SK-N-SH treated with all-trans-retinoic acid at 6 μM for 48 hours (cell line): ENCODE results near the gene ABCA13.

Experiments used
- ATAC-seq: fragments of 200-7000 bp; cut with Tn5 transposase; 3 replicates; pipeline ENCODE4 v1.9.1; 2020; ENCODE audit warnings: mild to moderate bottlenecking, moderate library complexity
- ARNTL ChIP-seq: fragments of 450-650 bp; formaldehyde crosslinking; IDR thresholded peaks from 2 replicates; pipeline ENCODE4 v1.5.0; 2020; ENCODE audit warnings: low read depth, mild to moderate bottlenecking, moderate library complexity, borderline replicate concordance
- CREB5 ChIP-seq: fragments of 250-450 bp; sonication (Bioruptor Pico); IDR thresholded peaks from 2 replicates; pipeline ENCODE4 v1.5.1; 2020; ENCODE audit warnings: low read depth, mild to moderate bottlenecking, moderate library complexity
- CSDC2 ChIP-seq: fragments of 250-450 bp; sonication (Bioruptor Pico); IDR thresholded peaks from 2 replicates; pipeline ENCODE4 v1.5.0; 2020; ENCODE audit warnings: mild to moderate bottlenecking, moderate library complexity
- CSRNP3 ChIP-seq: fragments of 250-450 bp; sonication (Bioruptor Pico); IDR thresholded peaks from 2 replicates; pipeline ENCODE4 v1.5.1; 2021; ENCODE audit warnings: mild to moderate bottlenecking, moderate library complexity
- ESRRG ChIP-seq: fragments of 250-450 bp; sonication (Bioruptor Pico); IDR thresholded peaks from 2 replicates; pipeline ENCODE4 v1.6.1; 2021; ENCODE audit warnings: mild to moderate bottlenecking
- GLIS3 ChIP-seq: fragments of 250-450 bp; sonication (Bioruptor Pico); IDR thresholded peaks from 2 replicates; pipeline ENCODE4 v1.5.0; 2020; ENCODE audit warnings: mild to moderate bottlenecking, moderate library complexity
- OSR1 ChIP-seq: fragments of 250-450 bp; sonication (Bioruptor Pico); IDR thresholded peaks from 2 replicates; pipeline ENCODE4 v1.8.0; 2022; ENCODE audit warnings: moderate library complexity, mild to moderate bottlenecking, inconsistent platforms
- PATZ1 ChIP-seq: fragments of 250-450 bp; sonication (Bioruptor Pico); IDR thresholded peaks from 2 replicates; pipeline ENCODE4 v1.8.0; 2020; ENCODE audit warnings: mild to moderate bottlenecking, moderate library complexity, borderline replicate concordance
- PPARA ChIP-seq: fragments of 250-450 bp; sonication (Bioruptor Pico); IDR thresholded peaks from 2 replicates; pipeline ENCODE4 v1.5.0; 2020; ENCODE audit warnings: mild to moderate bottlenecking, borderline replicate concordance
- RARB ChIP-seq: fragments of 250-450 bp; sonication (Bioruptor Pico); IDR thresholded peaks from 2 replicates; pipeline ENCODE4 v1.8.0; 2021; ENCODE audit warnings: mild to moderate bottlenecking, moderate library complexity
- SNAI2 ChIP-seq: fragments of 250-450 bp; sonication (Bioruptor Pico); IDR thresholded peaks from 2 replicates; pipeline ENCODE4 v1.5.0; 2020; ENCODE audit warnings: mild to moderate bottlenecking, moderate library complexity
- TCF4 ChIP-seq: fragments of 250-450 bp; sonication (Bioruptor Pico); IDR thresholded peaks from 2 replicates; pipeline ENCODE4 v1.8.0; 2021; ENCODE audit warnings: mild to moderate bottlenecking, moderate library complexity, borderline replicate concordance
- TOX ChIP-seq: fragments of 250-450 bp; sonication (Bioruptor Pico); IDR thresholded peaks from 2 replicates; pipeline ENCODE4 v1.8.0; 2021; ENCODE audit warnings: mild to moderate bottlenecking, moderate library complexity, borderline replicate concordance
- TSHZ2 ChIP-seq: fragments of 250-450 bp; sonication (Bioruptor Pico); IDR thresholded peaks from 2 replicates; pipeline ENCODE4 v1.5.0; 2020; ENCODE audit warnings: mild to moderate bottlenecking, moderate library complexity
- ZC3H10 ChIP-seq: fragments of 250-450 bp; sonication (Bioruptor Pico); IDR thresholded peaks from 2 replicates; pipeline ENCODE4 v1.5.1; 2021; ENCODE audit warnings: mild to moderate bottlenecking, moderate library complexity
- ZFP3 ChIP-seq: fragments of 250-450 bp; sonication (Bioruptor Pico); IDR thresholded peaks from 2 replicates; pipeline ENCODE4 v1.5.0; 2020; ENCODE audit warnings: mild to moderate bottlenecking, moderate library complexity
- ZFP30 ChIP-seq: fragments of 450-650 bp; formaldehyde crosslinking; IDR thresholded peaks from 2 replicates; pipeline ENCODE4 v1.5.0; 2022; ENCODE audit warnings: mild to moderate bottlenecking, moderate library complexity
- ZNF565 ChIP-seq: fragments of 450-650 bp; formaldehyde crosslinking; conservative IDR thresholded peaks from 2 replicates; pipeline ENCODE4 v1.5.0; 2020; ENCODE audit warnings: low read depth, mild to moderate bottlenecking, moderate library complexity
- ZNF70 ChIP-seq: fragments of 450-650 bp; formaldehyde crosslinking; IDR thresholded peaks from 2 replicates; pipeline ENCODE4 v1.5.0; 2020; ENCODE audit warnings: mild to moderate bottlenecking, moderate library complexity
- ZNF8 ChIP-seq: fragments of 450-650 bp; formaldehyde crosslinking; IDR thresholded peaks from 2 replicates; pipeline ENCODE4 v1.5.0; 2020; ENCODE audit warnings: mild to moderate bottlenecking, moderate library complexity
- TF ChIP-seq, protein P1 (sequence below): fragments of 250-450 bp; sonication (Bioruptor Pico); IDR thresholded peaks from 2 replicates; pipeline ENCODE4 v1.8.0; 2021; ENCODE audit warnings: low read depth, mild to moderate bottlenecking, moderate library complexity, borderline replicate concordance

The ABCA13 gene

GRCh38 chr7:48522692-48523091 lies 351.4 kb downstream of the ABCA13 start:
- no peak for ATAC-seq

GRCh38 chr7:48525736-48526732 lies 354.8 kb downstream of the ABCA13 start:
- ATAC-seq = no peak
- no peak for TF ChIP-seq TOX (CRISPR knock-in tag)
- TF ChIP-seq CREB5 (CRISPR knock-in tag) = no peak
- no peak for TF ChIP-seq PPARA (CRISPR knock-in tag)
- no peak for TF ChIP-seq ZNF565 (CRISPR knock-in tag)
- TF ChIP-seq TCF4 = no peak
- no peak for TF ChIP-seq CSDC2
- TF ChIP-seq OSR1 = no peak
- no peak for TF ChIP-seq TSHZ2 (CRISPR knock-in tag)
- no peak for TF ChIP-seq PATZ1
- no peak for TF ChIP-seq ESRRG (CRISPR knock-in tag)
- TF ChIP-seq RARB (CRISPR knock-in tag) = no peak
- TF ChIP-seq ARNTL = no peak
- TF ChIP-seq, protein P1, sequence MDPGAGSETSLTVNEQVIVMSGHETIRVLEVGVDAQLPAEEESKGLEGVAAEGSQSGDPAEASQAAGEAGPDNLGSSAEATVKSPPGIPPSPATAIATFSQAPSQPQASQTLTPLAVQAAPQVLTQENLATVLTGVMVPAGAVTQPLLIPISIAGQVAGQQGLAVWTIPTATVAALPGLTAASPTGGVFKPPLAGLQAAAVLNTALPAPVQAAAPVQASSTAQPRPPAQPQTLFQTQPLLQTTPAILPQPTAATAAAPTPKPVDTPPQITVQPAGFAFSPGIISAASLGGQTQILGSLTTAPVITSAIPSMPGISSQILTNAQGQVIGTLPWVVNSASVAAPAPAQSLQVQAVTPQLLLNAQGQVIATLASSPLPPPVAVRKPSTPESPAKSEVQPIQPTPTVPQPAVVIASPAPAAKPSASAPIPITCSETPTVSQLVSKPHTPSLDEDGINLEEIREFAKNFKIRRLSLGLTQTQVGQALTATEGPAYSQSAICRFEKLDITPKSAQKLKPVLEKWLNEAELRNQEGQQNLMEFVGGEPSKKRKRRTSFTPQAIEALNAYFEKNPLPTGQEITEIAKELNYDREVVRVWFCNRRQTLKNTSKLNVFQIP (CRISPR knock-in tag) = no peak
- no peak for TF ChIP-seq ZNF70 (CRISPR knock-in tag)
- no peak for TF ChIP-seq SNAI2 (CRISPR knock-in tag)
- TF ChIP-seq ZFP3 (CRISPR knock-in tag) = no peak
- TF ChIP-seq ZNF8 = no peak
- no peak for TF ChIP-seq GLIS3 (CRISPR knock-in tag)
- no peak for TF ChIP-seq CSRNP3 (CRISPR knock-in tag)
- TF ChIP-seq ZC3H10 (CRISPR knock-in tag) = no peak

More at GRCh38 chr7:48522692-48523091, 351.4 kb downstream of the ABCA13 start:
- TF ChIP-seq OSR1 = no peak
- no peak for TF ChIP-seq CSDC2
- no peak for TF ChIP-seq CSRNP3 (CRISPR knock-in tag)
- no peak for TF ChIP-seq ZFP30
